Uterus (tissue), 2 donors: ENCODE measurements around the gene MED17.

Source experiments
- POLR2A ChIP-seq, 2 donors: fragments of 450-650 bp; IDR thresholded peaks; one replicate each; pipeline ENCODE4 v1.6.1; 2016; ENCODE audit warnings: antibody characterized with exemption in 2 of 2, mild to moderate bottlenecking in 1 of 2, moderate library complexity in 1 of 2
- TF ChIP-seq, protein P1 (sequence below), 4 experiments: fragments of 200-600 bp in 2 of 4; fragments of 450-650 bp in 2 of 4; sonication (generic) in 2 of 4; IDR thresholded peaks; one replicate each; pipeline ENCODE4 v1.5.1; 2016 to 2019; ENCODE audit warnings: antibody characterized with exemption in 4 of 4, mild to moderate bottlenecking in 2 of 4, moderate library complexity in 1 of 4

DNA sequence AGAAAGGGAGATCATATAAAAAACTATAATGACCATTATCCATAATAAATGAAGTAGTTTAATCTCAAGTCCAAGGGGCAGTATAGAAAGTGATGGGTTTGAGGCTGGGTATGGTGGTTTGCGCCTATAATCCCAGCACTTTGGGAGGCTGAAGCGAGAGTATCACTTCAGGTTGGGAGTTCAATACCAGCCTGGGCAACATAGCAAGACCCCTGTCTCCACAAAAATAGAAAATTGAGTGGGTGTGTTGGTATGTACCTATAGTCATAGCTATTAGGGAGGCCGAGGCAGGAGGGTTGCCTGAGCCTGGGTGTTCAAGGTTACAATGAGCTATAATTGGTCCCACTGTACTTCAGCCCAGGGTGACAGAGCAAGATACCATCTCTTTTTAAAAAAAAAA is 23.9 kb downstream of the MED17 start:
- TF ChIP-seq, protein P1, sequence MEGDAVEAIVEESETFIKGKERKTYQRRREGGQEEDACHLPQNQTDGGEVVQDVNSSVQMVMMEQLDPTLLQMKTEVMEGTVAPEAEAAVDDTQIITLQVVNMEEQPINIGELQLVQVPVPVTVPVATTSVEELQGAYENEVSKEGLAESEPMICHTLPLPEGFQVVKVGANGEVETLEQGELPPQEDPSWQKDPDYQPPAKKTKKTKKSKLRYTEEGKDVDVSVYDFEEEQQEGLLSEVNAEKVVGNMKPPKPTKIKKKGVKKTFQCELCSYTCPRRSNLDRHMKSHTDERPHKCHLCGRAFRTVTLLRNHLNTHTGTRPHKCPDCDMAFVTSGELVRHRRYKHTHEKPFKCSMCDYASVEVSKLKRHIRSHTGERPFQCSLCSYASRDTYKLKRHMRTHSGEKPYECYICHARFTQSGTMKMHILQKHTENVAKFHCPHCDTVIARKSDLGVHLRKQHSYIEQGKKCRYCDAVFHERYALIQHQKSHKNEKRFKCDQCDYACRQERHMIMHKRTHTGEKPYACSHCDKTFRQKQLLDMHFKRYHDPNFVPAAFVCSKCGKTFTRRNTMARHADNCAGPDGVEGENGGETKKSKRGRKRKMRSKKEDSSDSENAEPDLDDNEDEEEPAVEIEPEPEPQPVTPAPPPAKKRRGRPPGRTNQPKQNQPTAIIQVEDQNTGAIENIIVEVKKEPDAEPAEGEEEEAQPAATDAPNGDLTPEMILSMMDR (IDR thresholded peaks at IDR 0.05): no peak
- no peak for TF ChIP-seq POLR2A (IDR thresholded peaks at IDR 0.05)
